Cardiac muscle cell (in vitro differentiated cells and primary cell): ENCODE data around the gene UBR4. TPM values are rescaled to one million over a fixed set of nuclear protein-coding genes. Genes with fewer than 3 reads are reported as not detected.

Experiments
- DNase-seq, 2 donors: peaks; one replicate each; pipeline versions ENCODE4 v3.0.0 to v3.0.0-alpha.2; 2010 to 2017; ENCODE audit warnings: low read depth in 1 of 2, low spot score in 1 of 2
- H3K27ac ChIP-seq: fragments of 200-600 bp; sonication (generic); 2 replicates; pipeline ENCODE4 v1.5.1; 2016
- H3K27me3 ChIP-seq: fragments of 200-600 bp; sonication (generic); 2 replicates; pipeline ENCODE4 v1.6.0; 2016; ENCODE audit warnings: control low read depth
- H3K36me3 ChIP-seq: fragments of 200-600 bp; sonication (generic); 2 replicates; pipeline ENCODE4 v1.5.1; 2016; ENCODE audit warnings: control low read depth
- H3K4me1 ChIP-seq: fragments of 200-600 bp; sonication (generic); 2 replicates; pipeline ENCODE4 v1.8.1; 2017; ENCODE audit warnings: low read depth, mild to moderate bottlenecking, mixed run types
- H3K4me3 ChIP-seq: fragments of 200-600 bp; sonication (generic); 2 replicates; pipeline ENCODE4 v1.5.1; 2016; ENCODE audit warnings: mild to moderate bottlenecking
- H3K9me3 ChIP-seq: fragments of 200-600 bp; sonication (generic); 2 replicates; pipeline ENCODE4 v1.5.1; 2017; ENCODE audit warnings: low read depth, mild to moderate bottlenecking, control low read depth
- CTCF ChIP-seq: IDR thresholded peaks from 2 replicates; pipeline ENCODE4 v1.5.1; 2012; ENCODE audit warnings: low read depth, mild to moderate bottlenecking, low read length
- polyA plus RNA-seq: library from polyadenylated mRNA; unstranded; fragments of >200 nt; fragmentation: Nextera tagmentation; extraction: Ambion mirVana; gene quantifications from 2 replicates; pipeline ENCODE4 v1.2.1, GENCODE V29; 2016
- total RNA-seq: library from RNA; depleted of rRNA; stranded (reverse); fragments of >200 nt; gene quantifications from 2 replicates; pipeline ENCODE4 v1.2.3, GENCODE V29; 2016

Gene UBR4
- total and polyA plus RNA-seq, 2 experiments from 2014 or later: 76.4 to 206 TPM

- TF ChIP-seq CTCF: no peak
- H3K9me3 ChIP-seq: no peaks in the 10 kb centered on the region
- DNase-seq: no peak
- H3K27ac ChIP-seq: no peak overlapping the region
- H3K4me3 ChIP-seq: no peak overlapping the region
- H3K36me3 ChIP-seq: no peaks in the 10 kb centered on the region
- no peaks in the 10 kb centered on the region for H3K27me3 ChIP-seq
- no peaks in the 10 kb centered on the region for H3K4me1 ChIP-seq
Observed at GRCh38 chr1:19067182-19067911, 142.7 kb downstream of the UBR4 start.

- DNase-seq: no peak
- Histone ChIP-seq H3K27ac (no peak overlapping the region), H3K9me3 (no peaks in the 10 kb centered on the region), H3K36me3 (no peaks in the 10 kb centered on the region), H3K4me3 (no peak overlapping the region), H3K4me1 (no peaks in the 10 kb centered on the region), H3K27me3 (no peaks in the 10 kb centered on the region)
- no peak for TF ChIP-seq CTCF
Observed at GRCh38 chr1:19066874-19067181, 143.2 kb downstream of the UBR4 start.

- no peak for TF ChIP-seq CTCF
- Histone ChIP-seq H3K9me3 (no peaks in the 10 kb centered on the region), H3K27me3 (no peaks in the 10 kb centered on the region), H3K4me3 (no peak overlapping the region), H3K27ac (no peak overlapping the region), H3K4me1 (no peaks in the 10 kb centered on the region), H3K36me3 (no peaks in the 10 kb centered on the region)
- DNase-seq: peak in 1 of 2 donors; percentile 49
Observed at GRCh38 chr1:19066248-19066873, 143.7 kb downstream of the UBR4 start.

- H3K4me3 ChIP-seq: no peak overlapping the region
- no peak for DNase-seq
- H3K27me3 ChIP-seq: no peaks in the 10 kb centered on the region
- no peaks in the 10 kb centered on the region for H3K4me1 ChIP-seq
- no peak for TF ChIP-seq CTCF
- H3K27ac ChIP-seq: no peak overlapping the region
- no peaks in the 10 kb centered on the region for H3K36me3 ChIP-seq
- H3K9me3 ChIP-seq: no peaks in the 10 kb centered on the region
Observed at GRCh38 chr1:19065526-19066247, 144.4 kb downstream of the UBR4 start.

- no peaks in the 10 kb centered on the region for H3K27me3 ChIP-seq
- H3K9me3 ChIP-seq: no peaks in the 10 kb centered on the region
- DNase-seq: no peak
- H3K4me1 ChIP-seq: no peaks in the 10 kb centered on the region
- no peak overlapping the region for H3K4me3 ChIP-seq
- H3K36me3 ChIP-seq: no peaks in the 10 kb centered on the region
- H3K27ac ChIP-seq: no peak overlapping the region
- no peak for TF ChIP-seq CTCF
Observed at GRCh38 chr1:19064906-19065450, 145.1 kb downstream of the UBR4 start.
